Inferior parietal cortex (tissue), 1 donor: ENCODE measurements around the gene ST6GAL1.
"Not testable (repeated sequence)": the region's sequence is repeated elsewhere in the genome, so short reads cannot be mapped to it uniquely, and the experiment has no call there.

ENCODE experiments used
- DNase-seq: peaks from one replicate; pipeline ENCODE4 v3.0.0-alpha.2; 2016; ENCODE audit errors: extremely low spot score

The ST6GAL1 gene

DNA sequence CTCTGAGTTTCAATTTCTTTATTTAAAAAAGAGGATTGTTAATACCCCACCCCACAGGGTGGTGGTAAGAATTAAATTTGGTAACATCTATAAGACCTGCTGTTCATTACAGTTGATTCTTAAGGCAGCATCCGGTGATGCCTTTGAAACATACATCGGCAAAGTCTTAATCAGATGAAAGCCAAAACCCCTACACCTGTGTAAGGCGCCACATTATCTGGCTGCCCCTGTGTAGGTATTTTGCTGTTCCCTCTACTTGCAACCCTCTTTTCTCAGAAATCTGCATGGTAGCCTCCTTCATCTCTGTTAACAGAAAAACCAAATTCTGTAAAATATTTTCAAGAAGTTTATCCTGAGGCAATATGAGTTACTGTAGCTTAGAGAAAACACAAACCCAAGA is 90.0 kb downstream of the ST6GAL1 start:
- DNase-seq = no peak

DNA sequence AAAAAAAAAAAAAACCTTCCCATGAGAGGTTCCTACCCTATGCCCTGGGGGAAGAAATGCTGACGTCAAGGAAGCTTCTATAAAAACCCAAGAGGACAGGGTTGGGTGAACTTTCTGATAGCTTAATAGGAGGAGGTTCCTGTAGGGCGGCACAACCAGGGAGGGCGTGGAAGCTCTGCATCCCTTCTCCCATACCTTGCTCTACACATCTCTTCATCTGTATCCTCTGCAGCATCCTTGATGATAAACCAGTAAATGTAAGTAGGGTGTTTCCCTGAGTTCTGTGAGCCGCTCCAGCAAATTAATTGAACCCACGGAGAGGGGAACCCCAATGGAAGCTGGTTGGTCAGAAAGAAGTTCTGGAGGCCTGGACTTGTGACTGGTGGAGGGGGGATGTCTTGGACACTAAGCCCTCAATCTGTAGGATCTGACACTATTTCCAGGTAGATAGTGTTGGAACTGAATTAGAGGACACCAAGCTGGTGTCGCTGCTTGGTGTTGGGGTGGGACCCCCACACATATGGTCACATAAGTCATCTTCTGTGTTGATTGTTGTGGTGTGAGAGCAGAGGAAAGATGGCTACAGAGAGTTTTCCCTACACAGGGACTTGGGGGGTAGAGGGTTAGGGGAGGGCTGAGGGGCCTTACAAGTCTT is 91.5 kb downstream of the ST6GAL1 start:
- no peak for DNase-seq

DNA sequence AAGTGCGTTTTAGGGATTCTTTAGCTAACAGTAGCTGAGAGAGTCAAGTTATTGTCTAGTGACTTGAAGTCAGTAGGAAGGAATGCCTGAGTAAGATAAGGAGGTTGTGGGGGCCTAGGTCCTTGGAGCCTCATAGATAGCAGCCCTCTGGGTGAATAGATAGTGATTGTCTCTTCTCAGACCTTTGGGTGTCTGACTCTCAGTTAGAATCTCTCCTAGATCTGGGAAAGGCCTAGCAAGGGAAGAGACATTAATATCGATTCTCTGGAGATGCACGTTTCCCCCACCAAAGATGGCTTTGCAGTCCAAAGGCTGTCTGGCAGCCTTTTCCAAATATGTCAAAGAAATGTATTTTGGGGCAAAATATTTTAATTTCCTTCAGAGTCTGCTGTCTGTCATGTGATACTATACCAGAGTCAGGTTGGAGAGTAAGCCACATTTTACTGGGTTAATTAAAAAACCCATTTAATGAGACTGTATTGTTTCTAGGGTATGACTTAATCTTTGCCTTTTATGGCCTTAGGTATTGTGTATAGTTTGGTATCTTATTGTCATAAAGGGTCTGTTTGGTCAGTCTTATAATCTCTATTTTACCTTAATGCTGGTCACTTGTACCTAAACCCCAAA is 92.2 kb downstream of the ST6GAL1 start:
- no peak for DNase-seq

DNA sequence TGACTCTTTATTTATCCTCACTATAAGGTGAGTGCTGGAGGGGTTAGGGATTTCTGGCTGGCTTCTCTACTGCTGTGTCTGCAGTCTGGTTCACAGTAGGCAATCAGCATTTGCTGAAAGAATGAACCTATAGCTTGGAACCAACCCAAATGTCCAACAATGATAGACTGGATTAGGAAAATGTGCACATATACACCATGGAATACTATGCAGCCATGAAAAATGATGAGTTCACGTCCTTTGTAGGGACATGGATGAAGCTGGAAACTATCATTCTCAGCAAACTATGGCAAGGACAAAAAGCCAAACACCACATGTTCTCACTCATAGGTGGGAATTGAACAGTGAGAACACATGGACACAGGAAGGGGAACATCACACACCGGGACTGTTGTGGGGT is 93.0 kb downstream of the ST6GAL1 start:
- DNase-seq = not testable (repeated sequence)

DNA sequence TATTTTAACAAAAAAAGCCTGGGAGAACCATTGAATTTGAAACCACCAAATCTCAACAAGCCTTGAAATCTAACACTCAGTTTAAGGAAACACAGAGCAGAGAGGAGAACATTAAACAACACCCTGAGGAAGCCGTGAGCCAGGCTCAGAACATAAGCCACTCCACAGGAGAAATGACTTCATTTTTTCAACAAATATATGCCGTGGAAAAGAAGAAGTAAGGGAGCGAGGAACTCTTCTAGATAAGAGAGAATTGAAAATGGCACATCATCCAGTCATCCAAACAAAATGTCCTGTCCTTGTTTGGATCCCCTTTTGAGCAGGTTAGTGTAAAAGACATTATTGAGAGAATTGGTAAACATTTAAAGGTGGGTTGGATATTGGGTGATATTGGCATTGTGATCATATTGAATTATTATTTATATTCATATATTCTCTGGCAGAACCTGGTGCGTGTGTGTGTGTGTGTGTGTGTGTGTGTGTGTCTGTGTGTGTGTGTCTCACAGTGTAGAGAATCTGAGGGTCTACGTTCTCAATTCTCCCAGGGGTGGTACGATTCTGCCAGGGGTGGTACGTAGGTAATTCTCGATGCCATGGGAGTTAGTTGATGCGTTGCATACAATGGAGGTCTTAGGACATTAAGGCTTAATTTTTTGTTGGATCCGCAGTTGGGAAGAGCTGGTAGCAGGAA is 94.4 kb downstream of the ST6GAL1 start:
- no peak for DNase-seq

DNA sequence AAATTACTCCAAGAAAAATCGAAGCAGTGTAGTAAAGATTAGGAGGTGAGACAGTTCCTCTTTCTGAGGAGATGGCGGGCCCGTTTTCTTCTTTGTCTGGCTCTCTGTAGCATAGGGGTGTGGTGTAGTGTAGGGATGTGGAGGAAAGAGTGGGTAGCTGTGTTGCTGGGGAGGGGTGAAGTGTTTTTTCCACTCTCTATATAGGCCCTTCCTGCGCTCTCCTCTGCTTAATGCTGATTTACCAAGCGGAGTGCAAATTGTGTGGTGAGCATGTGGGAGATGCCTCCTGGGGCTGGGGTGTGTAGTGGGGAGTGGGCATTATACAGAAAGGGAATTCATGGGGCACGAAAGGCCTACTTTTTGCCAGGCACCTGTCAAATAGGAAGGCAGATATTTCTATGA is 94.9 kb downstream of the ST6GAL1 start:
- DNase-seq = no peak

DNA sequence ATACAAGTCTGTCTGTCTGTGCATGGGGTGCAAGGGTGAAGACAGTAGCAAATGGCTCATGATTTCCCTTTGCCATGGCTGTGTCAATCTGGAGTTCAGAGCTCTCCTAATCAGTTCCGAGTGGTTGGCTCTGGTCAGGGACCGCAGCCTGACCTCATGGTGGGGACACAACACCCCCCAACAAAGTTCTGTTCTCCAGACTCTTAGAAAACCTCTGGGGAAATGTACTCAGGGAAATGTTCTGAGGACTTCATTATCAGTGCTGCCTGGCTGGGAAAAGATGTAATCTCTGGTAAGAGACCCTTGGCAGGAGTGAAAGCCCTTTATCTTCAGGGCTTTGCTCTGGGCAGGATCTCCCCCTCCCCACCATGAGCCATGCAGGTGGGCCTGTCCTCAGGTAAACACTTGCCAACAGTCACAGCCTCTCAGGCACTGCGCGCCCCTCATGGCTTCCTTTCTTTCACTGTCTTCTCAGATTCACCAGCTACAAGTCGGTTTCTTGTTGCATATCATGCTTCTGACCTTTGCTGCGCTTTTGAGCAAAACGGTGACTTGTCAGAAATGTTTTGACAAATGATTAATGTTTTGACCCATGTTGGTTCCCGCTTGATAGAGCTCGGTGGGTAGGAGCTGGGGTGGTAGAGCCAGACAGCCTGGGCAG is 95.5 kb downstream of the ST6GAL1 start:
- no peak for DNase-seq

DNA sequence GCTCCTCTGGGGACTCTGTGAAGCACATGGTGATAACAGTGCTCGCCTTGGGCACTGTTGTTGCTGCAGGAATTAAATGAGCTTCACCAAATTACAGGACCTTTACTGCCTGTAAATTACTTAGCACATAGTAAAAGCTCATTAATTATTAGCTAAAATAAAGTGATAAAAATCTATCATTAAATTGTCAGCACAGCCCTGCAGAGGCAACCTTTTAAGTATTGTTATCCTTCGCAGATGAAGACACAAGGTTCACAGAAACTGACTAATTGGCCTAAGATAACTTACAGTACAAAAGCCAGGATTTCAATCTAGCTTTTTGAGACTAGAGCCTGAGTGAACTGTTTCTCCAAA is 96.0 kb downstream of the ST6GAL1 start:
- no peak for DNase-seq

DNA sequence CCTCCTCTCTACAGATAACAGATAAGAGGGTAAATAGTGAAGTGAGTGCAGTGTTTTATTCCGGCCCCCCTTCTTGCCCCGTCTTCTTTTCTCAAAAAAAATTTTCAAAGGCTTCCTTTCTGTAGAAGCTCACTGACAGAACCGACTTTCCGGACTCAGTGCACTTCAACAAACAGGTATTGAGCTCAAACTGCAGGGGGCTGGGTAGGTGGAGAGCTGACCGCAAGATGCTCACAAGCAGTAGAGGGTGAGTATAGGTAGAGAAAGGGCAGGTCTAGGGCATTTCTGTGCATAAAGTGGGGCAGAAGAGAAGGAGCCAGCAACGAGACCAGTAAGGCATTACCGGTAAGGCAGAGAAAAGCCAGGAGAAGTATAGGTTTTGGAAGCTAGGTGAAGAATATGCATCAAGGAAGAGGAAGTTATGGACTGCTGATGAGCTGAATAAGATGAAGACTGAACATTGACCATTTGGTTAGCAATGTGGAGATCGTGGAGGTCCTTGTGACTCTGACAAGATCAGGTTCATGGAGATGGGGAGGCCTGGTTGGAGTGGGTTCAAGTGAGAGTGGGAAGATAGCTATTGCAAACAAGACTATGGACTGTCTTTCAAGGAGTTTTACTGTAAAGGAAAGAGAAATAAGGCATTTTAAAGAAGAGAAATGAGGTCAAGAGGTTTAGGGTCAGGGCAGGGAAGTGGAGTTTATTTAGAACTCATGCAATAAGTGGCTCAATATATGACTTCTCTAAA is 97.4 kb downstream of the ST6GAL1 start:
- DNase-seq = no peak

DNA sequence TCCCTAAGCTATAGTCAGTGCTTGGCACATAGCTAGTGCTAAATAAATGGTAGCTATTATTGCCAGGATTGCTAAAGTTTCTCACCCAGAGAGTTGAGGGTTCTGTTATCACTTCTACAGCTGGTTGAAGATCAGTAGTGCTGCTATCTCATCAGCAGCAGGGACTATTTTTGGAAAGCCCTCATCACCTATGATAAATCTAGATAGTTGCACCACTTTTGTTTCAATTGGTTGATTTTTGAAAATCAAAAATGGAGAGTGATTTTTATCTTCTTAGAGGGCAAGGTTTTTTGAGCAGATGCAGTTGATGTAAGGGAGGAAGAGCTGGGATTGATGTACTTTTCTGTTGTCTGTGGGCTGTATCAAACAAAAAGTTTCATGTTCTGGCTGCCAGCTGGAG is 101.6 kb downstream of the ST6GAL1 start:
- no peak for DNase-seq

DNA sequence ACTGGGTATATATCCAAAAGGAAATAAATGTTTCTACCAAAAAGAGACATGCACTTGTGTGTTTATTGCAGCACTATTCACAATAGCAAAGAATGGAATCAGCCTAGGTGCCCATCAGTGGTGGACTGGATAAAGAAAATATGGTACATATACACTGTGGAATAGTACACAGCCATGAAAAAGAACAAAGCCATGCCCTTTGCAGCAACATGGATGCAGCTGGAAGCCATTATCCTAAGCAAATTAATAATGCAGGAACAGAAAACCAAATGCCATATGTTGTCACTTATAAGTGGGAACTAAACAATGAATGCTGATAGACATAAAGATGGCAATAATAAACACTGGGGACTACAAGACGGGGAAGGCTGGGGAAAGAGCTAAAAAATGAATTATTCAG is 106.1 kb downstream of the ST6GAL1 start:
- DNase-seq = no peak

DNA sequence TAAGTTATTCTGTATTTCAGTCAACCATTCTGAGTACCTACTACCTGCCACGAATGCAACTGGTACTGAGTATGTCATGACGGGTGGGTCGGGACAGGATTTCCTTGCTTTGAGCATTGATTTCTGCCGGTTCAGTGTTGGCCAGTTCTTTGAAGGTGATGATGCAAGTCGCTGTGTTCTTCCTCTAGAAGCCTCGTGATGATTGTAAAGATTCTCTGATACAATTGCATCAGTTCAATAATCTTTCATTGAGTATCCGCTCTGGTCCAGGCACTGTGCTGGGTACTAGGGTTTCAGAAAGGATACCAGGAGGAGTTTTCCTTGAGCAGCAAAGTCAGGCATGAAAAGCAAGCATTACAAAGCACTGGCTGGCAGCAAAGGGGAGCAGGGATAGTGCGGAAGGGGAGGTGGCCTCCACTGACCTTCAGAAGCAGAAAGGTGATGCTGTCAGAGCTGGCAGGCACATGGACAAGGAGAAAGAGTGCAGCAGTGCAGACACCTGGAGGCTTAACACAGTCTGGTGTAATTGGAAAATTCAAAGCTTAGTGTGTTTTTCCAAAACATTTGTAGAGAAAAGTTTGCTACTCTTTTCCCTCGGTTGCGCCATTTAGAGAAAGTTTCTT is 108.9 kb downstream of the ST6GAL1 start:
- DNase-seq = no peak

DNA sequence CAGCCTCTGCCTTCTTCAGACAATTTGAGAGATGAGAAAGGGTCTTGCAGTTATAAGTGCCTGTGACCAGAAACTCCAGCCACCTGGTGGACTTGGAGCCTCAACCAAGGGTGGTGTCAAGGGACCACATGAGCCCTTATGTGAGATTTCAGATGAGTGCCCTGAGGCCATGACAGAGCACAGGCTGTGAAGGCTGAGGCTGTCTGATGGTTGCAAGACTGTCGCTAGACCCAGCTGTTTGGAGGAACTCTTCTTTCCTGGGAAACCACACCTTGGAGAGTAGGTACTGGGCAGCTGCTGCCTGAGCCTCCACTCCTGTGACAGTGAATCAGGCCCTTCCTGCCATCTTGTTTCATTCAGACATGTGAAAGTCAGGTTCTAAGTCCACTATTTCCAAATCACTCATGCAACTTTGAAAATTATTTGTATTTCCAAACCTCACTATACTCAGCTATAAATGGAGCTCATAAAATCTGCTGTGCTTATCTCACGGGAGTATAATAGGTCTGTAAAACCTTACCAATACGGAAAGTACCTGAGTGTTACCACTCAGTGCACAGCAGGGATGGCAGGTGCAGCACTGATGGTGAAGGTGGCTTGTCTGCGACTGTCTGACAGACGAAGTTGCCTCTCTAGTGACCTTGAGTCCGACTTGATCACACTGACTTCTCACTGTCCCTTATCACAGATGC is 109.5 kb downstream of the ST6GAL1 start:
- DNase-seq = no peak

DNA sequence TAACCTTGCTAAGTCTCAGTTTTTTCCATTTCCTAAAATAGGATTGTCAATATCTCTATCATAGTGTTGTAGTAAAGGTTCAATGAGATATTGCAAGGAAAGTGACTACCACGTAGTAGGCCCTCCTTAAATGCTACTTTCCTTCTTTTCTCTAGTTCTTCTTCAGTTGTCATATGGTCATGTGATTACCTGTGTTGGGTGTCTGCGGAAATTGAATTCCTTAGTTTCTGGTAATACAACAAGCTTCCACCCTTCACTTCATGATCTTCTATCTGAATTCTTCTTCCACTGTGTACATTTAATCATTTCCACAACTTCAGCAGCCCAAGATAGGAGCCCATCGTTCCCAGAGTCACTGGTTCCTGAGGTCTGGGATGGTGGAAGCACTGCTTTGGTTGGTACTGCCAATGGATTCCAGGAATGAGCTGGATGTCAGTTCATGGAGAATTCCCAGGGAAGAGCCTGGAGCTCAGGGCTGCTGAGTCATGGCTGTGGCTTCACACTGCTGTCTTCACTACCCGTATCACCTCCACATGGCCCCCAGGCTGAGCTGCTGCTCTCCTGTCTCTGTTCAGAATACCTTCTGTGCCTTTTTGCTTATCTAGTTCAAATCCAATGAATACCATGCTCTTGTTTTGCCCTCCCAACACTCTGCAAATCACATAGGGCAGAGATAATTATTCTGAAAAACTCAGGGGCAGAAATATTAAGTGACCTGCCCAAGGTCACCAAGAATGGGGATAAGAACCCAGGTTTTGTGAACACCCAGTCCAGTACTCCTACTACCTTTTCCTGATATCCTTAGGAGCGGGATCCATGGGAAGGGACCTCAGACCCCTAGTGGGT is 110.4 kb downstream of the ST6GAL1 start:
- no peak for DNase-seq

DNA sequence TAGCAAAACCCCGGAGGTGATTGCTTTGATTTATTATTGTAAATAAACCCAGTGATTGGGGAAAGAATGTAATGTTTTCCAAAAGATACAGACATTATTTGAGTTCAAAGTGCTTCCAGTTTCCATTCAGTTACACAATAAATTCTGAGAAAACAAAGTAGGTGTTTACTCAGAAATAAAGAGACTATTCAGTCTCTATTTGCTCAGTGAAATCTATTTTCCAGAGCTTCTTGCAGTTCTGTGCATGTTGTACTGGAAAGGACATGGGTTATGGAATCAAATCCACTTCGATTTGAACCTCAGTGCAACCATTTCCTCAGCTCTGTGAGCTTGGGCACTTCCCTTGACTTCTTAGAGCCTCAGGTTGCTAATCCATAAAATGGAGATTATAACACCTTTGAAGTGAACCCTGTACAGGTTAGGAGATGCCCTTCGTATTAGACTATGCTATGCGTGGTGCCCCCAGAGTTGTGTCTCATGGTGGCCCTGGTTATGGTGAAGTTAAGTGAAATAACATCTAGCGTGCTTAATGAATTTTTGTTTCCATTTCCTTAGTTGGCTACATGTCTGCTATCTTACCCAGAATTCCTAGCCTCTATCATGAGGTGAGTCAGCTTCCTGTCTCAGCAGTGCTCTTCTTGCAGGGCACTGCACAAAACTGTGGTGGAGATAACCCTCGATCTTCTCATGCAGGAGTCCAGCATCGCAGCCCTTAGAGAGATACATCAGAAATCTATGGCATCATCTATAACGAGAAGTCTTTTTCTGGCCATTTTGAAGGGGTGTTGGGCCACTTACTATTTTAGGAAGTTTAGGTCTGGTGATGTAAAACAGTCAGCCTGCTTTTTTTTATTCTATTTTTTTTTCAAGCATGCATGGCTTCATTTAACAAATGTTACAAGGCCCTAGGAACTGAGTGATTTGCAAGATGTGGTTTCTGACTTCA is 111.3 kb downstream of the ST6GAL1 start:
- DNase-seq = no peak

DNA sequence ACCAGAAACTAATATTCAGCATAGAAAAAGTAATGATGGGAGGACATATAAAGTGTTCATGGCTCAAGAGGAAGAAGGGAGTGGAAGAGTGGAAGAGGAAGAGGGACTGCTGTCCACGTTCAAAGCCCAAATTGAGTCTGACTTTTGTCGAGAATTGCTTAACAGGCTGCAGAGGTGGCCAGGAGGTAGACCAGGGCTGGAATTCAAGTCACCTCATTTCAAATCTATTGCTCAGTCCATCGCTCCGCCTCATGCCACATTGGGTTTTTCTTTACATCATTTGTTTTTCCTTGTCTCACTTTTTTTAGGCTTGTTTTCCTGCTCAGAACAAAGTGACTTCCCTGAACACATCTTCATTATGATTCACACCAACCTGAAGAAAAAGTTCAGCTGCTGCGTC is 112.0 kb downstream of the ST6GAL1 start:
- no peak for DNase-seq

DNA sequence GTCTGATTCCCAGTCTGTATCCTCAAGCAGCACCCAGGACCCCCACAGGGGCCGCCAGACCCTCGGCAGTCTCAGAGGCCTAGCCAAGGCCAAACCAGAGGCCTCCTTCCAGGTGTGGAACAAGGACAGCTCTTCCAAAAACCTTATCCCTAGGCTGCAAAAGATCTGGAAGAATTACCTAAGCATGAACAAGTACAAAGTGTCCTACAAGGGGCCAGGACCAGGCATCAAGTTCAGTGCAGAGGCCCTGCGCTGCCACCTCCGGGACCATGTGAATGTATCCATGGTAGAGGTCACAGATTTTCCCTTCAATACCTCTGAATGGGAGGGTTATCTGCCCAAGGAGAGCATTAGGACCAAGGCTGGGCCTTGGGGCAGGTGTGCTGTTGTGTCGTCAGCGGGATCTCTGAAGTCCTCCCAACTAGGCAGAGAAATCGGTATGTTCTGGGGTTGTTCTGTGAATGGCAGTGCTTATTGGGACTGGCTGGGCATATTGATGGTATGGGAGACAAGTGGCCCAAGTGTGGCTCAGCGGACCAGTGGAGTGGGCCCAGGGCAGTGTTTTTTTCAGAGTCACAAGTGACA is 112.6 kb downstream of the ST6GAL1 start:
- no peak for DNase-seq

DNA sequence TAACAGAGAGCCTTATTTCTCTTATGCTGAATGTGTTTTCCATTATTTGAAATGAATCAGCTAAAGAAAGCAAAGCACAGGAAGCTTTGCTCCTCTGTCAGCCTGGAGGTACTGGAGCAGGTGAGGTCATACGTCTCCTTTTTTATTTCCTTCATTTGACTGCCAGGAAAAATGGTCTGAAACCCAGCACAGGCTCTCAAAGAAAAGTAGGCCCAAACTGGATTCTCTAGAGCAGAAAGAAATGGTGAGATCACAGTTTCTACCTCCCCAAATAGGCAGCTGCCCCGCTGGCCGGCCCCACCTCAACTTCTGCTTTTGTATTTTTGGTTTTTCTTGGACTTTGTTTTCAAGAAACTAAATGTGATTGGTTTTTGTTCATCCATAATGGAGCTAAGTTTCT is 113.9 kb downstream of the ST6GAL1 start:
- DNase-seq = no peak
